ENCODE results near the gene NUP214.
"Not testable (repeated sequence)": the region's sequence is repeated elsewhere in the genome, so short reads cannot be mapped to it uniquely, and the experiment has no call there.

Gene NUP214

DNA sequence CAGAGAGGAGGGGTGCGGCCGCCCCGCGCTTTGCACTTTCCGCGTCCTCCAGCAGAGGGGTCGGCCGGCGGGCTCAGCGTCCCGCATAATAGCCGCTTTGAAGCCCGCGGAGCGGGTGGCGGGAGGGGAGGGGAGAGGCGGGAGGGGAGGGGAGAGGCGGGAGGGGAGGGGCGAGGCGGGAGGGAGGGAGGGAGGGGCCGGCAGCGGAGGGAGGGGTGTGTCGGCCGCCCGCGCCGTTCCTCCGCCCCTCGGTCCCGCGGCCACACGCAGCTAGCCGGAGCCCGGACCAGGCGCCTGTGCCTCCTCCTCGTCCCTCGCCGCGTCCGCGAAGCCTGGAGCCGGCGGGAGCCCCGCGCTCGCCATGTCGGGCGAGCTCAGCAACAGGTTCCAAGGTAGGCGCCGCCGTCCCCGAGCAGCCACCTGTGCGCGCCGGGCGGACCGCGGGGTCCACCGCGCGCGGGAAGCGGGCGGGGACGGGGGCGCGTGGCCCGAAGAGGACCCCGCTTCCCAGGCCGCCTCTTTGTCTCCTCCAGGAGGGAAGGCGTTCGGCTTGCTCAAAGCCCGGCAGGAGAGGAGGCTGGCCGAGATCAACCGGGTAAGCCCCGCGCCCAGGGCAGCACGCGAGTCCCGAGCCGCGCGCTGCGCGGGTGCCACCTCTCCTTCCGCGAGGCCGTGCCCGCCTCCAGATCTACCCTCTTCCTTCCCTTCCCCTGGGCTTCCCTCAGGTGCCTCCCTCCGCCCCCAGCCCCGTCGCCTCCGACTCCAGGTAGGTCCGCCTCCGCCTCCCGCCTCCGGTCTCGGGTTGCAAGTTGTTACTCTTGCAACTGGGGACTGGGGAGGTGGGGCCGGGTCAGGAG is 28.9 kb upstream of the NUP214 start, which contains the start of gene AIF1L:
Gene AIF1L, plus strand, starts transcription at position 263 of the 857 bp plus-strand sequence. Its CDS starts 99 bp downstream, at position 362.
- no peak for DNase-seq (ENCODE audit: low read depth)

DNA sequence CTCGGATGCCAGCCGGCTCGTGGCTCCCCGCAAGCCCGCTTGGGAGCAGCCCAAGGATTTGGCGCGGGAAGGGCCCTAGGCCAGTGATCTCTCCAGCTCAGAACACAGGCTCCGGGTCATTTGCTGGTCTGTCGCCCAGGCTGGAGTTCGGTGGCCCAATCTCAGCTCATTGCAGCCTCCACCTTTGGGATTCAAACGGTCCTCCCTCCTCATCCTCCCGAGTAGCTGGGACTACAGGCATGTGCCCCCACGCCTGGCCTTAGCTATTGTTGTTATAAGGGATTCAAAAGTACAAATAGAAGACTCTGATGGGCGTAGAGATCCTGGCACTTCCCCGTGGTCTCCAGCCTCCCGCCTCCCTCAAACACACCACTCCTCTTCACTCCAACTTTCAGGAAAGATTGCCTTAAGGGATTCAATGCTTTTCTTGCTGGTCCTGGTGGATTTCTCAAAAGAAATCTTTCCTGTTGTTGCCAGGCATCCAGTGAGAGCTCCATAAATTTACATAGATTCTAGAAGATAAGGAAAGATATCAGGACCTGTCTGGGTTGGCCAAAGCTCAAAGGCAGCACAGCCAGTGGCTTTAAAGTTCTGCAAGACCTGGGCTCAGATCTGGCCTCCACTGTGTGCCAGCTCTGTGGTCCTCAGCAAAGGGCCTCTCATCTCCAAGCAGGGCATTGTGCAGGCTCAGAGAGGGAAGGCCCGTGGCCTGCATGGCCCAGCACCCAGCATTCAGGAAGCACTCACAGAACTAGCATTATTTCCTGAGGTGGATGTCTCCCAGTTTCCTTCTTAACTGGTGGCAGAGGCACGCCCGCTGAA is 28.0 kb upstream of the NUP214 start:
- DNase-seq (ENCODE audit: low read depth): no peak

DNA sequence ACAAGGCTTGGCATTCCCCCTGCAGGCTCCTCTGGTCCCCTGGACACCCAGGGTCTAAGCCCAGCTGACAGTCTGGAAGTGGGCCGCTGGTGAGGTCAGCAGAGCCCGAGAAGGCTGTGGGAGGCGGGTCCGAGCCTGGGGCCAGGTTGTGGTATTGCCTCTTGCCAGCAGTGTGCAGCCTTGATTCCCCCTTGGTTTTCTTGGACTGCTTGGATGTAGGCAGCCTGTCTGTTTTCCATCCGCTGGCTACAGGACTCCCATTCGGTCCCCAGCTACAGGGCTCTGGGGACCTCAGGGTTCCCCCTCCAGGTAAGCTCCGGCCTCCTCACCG is 27.5 kb upstream of the NUP214 start:
- DNase-seq (ENCODE audit: low read depth): no peak

DNA sequence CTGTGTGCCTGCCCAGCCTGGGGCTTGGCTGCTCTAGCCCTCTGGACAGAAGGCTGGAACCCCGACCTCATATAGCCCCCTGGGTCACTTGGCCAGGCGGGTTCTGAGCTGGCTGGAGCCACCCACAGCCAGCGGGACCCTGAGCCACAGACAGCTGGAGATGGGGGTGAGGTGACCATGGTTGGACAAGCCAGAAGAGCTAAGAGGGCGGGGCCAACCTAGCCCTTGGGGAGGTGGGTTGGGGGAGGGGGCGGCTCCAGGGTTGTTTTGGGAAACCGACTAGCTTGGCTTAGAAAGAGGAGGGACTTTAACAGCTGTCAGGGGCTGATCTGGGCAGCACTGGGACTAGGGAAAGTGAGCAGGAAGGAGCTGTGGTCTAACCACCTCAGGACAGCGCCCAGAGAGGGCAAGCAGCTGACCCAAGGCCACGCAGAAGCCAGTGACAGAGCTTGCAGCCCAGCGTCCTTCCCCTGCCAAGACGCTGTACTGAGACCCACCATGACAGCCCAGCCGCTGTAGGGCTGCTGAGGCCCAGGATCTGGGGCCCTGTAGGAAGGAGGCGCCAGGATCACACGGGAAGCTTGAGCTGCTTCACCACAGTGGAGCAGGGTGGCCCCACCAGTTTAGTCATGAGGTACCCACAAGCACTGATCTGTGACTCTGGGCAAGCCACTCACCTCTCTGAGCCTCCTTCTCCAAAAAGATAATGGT is 26.8 kb upstream of the NUP214 start:
- DNase-seq (ENCODE audit: low read depth): no peak

DNA sequence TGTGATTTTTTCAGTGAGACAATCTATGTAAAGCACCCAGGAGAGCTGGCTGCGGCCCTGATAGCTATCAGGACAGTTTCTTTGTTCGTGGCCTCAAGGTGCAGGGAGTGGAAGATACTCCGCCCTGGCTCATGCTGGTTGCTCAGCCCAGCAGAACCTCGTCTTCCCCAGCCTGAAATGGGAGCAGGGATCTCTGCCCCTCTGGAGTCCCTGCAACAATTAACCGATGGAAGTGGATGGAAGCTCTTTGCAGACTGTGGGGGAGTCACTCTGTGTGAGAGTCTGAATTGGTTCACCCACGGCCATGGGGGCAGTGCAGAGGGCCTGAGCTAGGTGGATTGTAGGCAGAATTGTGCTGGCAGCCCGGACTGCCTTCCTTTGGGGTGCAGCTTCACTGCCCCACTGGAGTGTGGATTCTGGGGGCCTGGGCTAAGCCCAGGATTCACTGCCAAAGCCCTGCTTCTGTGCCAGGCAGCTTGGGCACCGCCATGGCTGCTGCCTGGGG is 26.2 kb upstream of the NUP214 start:
- no peak for DNase-seq (ENCODE audit: low read depth)

DNA sequence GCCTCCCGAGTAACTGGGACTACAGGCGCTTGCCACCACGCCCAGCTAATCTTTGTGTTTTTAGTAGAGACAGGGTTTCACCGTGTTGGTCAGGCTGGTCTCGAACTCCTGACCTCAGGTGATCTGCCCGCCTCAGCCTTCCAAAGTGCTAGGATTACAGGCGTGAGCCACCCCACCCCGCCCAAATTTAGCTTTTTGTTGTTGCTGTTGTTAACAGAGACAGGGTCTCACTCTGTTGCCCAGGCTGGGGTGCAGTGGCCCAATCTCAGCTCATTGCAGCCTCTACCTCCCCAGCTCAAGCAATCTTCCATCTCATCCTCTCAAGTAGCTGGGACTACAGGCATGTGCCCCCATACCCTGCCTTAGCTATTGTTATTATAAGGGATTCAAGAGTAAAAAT is 25.5 kb upstream of the NUP214 start:
- DNase-seq (ENCODE audit: low read depth): not testable (repeated sequence)

DNA sequence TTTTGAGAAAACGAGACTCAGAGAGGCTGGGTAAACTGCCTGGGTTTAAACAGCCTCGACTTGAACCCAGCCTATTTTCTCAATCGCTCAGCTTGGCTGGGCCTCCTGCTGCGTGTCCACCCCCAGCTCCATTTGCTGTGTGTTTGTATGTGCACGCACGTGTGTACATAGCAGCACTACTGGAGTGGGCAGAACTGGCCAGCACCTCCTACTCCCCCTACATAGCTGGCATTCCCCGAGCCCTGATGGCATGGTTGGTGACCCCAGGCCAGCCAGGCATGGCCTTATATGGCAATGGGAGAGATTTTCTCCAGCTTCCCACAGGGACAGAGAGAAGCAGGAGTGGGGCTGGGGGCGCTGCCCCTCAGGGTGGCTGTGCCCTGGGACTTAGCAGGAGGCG is 24.9 kb upstream of the NUP214 start:
- DNase-seq (ENCODE audit: low read depth): no peak

DNA sequence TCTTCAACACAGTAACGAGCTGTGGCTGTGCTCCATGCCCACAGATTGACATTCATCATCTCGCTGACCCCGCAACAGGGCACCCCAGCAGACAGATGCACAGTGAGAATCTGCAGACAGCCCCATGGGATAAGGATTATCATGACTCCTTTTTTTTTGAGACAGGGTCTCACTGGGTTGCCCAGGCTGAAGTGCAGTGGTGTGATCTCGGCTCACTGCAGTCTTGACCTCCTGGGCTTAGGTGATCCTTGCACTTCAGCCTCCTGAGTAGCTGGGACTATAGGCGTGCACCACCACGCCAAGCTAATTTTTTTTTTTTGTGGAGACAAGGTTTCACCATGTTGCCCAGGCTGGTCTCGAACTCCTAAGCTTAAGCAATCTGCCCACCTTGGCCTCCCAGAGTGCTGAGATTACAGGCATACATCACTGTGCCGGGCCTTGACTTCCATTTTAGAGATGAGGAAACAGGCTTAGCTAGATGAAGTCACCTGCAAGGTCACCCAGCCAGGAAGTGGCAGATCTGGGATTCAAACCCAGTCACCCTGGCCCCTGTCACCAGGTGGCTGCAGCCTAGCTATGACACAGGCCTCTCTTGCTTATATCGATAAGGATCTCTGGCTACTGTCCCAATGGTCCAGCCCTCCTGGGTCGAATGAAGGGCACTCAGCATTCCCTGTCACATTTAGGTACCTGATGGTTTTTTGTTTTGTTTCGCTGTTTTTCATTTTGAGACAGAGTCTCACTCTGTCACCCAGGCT is 24.0 kb upstream of the NUP214 start:
- no peak for DNase-seq (ENCODE audit: low read depth)

DNA sequence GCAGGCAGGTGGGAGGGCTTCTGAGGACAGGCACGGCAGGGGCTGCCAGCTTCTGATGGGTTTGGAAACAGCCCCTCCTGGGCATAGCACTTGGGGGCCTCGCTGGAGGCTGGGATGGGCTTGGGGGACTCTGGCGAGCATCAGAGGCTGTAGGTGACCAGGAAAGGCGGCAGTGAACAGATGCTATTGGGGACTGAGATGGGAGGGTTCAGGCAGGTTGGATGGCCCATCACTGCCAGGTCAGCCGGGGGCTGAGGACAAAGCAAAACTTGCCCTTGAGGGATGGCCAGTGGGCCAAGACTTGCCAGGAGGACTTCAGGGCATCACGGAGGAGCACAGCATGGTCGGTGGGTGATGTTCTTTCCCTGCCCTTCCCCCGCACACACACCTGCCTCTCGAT is 22.4 kb upstream of the NUP214 start:
- no peak for DNase-seq (ENCODE audit: low read depth)

DNA sequence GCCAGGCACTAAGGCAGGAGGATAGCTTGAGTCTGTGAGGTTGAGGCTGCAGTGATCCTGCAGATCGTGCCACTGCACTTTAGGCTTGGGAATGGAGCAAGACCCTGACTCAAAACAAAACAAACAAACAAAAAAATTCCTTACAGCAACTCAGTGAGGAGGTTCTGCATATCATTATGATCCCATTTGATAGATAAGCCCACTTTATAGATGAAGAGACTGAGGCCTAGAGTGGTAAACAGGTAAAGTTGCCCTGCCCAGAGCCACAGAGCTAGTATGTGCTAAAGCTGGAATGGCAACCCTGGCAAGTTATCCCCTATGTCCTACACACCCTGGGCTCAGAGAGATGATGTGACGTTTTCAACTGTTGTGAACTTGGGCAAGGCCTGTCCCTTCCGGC is 21.9 kb upstream of the NUP214 start:
- DNase-seq (ENCODE audit: low read depth): no peak

DNA sequence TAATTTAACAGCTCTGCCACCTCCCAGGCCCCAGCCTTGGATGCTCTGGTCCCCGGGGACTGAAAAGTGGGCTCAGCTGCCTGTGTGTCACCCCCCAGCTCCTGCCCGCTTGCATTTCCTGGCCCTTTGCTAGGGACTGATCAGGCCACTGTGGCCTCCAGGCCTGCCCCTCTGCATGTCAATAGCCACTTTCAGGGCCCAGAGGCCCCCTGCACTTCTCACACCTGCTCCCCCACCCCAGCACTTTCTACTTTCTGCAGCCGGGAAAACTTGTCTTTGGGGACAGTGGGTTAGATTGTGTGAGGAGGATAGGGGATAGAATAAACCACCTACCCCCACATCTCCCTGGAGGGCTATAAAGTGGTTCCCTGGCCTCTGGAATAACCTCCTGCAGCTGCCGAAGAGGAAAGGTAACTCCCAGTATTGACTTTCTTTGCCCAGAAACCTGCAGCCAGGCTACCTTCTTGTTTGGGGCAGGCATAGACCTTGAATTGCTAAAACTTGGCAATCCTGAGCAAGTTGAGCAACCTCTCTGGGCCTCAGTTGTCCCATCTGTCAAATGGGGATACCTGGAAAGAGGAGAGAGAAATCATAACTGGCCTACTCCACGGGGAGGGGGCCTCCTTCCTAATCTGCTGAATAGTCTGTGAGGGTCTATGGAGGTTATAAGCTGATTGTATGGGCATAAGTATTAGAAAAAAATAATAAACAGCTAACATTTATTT is 21.2 kb upstream of the NUP214 start:
- DNase-seq (ENCODE audit: low read depth): no peak

DNA sequence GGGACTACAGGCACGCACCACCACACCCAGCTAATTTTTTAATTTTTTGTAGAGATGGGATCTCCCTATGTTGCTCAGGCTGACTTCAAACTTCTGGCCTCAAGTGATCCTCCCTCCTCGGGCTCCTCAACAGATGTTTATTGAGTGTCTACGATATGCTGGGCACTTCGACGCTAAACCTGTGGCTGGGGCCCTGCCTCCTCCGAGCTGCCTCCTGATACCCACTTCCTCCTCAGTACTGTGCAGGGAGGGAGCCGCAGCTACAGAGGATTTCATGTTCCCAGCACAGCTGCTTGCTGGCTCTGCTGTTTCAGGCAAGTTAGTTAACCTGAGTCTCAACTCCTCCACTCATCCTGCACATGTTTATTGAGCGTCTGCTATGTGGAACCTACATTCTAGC is 19.4 kb upstream of the NUP214 start:
- DNase-seq (ENCODE audit: low read depth): no peak

DNA sequence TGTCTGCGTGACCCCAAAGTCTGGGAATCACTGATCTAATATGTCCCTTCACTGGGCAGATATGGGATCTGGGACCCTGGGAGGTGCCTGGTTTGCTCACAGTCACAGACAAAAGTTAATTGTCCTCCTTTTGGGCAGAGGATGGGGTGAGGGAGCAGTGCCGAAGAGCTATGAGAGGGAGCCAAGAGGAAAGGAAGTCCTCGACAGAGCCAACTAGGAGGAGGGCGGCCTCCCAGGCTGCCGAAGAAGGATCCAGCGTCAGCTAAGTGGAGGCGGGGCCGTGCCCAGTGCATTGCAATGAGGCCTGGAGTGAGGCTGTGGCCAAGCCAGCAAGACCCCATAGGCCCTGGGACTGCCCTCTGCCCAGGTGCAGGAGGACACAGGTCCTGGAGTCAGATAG is 17.6 kb upstream of the NUP214 start:
- DNase-seq (ENCODE audit: low read depth): no peak

DNA sequence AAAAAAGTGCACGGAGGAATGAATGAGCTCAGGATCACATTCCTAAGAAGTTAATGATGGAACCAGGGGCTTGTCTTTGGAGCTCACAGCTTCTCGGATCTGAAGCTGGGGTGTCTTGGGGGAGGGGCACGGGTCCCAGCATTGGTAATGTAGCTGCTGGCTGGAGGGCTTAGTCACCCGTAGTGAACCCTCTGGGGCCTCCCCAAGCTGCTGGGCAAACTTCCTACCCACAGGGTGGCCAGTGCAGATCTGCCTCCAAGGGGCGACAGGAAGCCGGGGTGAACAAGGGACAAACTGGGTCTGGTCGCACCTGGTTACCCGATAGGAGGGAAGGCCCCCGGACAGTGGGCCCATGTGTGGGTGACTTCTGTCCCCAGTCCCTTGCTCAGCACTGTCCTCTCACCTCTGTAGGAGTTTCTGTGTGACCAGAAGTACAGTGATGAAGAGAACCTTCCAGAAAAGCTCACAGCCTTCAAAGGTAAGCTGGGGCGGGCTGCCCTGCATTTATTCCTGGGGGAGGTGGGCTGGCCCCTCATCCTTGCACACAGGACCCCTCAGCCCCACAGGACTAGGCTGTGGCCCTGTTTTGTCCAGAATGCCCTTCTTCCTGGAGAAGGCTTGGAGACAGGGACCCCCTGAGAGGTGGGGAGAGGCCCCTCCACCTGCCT is 14.1 kb upstream of the NUP214 start:
- no peak for DNase-seq (ENCODE audit: low read depth)

DNA sequence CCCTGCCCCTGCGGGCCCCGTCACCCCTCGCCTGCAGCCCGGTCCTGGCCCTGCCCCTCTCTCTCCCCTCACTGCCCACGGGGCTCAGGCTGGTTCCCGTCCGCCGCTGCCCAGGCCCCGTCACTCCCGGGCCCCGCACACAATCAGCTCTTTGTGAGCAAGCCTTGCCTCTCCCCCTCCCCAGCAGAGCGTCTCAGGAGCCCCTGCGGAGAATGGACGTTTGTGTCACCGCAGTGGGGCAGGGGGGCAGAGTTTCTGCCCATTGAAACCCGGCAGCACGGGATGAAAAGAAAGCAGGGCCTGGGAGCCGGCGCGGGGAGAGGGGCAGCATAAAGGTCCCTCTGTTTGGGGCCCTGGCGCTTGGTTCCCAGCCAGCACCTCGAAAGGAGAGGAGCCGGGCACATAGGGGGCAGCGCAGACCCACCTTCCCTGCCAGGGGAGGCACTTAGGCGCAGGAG is 13.5 kb upstream of the NUP214 start:
- DNase-seq (ENCODE audit: low read depth): no peak

DNA sequence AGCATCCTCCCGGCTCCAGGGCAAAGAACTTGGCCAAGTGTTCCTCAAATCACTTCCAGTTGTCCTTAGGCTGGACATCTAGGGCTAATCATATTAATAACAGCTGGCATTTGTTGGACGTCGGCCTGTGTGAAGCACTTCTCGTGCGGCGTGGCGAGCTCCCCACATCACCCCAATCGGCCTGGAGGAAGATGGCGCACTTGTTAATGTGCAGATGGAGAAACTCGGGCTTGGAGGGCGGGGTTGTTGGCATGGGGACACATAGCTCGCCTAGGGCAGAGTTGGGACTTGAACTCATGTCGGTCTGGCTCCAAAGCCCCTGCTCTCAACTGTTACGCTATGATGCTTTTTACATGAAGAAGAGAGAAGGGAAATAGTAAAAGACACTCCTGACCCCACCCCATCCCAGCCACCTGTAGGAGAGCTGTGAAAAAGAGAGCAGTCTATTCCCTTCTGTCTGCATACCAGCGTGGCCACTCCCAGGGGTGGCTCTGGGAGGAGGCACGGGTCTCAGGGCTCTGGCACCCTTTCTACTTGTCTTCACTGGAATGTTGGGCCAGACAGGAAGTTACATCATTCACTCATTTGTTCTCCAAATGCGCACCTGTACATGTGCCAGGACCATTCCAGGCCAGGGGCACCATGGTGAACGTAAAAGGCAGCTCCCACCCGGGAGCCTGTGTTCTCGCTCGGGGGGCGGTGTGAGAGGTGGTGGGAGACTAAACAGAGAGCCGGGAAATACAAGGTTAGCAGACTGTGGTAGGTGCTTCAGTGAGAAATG is 12.8 kb upstream of the NUP214 start:
- DNase-seq (ENCODE audit: low read depth): no peak

DNA sequence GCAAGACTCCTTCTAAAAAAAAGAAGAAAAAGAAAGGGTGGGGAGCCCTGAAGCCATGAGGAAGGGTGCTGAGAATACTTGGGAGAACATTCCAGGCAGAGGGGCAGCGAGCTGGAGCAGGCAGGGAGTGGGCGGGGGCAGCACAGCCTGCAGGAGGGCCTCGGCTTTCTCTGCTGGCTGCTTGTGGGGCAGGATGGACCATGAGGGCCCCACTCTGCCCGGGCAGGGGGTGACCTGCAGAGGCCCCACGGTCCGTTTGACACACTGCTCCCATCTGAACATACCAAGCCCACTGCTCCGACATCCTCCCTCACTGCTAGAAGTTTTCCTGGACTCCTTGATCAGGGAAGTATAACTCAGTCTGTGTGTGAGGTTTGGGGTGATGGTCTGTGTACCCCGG is 11.7 kb upstream of the NUP214 start:
- DNase-seq (ENCODE audit: low read depth): no peak

DNA sequence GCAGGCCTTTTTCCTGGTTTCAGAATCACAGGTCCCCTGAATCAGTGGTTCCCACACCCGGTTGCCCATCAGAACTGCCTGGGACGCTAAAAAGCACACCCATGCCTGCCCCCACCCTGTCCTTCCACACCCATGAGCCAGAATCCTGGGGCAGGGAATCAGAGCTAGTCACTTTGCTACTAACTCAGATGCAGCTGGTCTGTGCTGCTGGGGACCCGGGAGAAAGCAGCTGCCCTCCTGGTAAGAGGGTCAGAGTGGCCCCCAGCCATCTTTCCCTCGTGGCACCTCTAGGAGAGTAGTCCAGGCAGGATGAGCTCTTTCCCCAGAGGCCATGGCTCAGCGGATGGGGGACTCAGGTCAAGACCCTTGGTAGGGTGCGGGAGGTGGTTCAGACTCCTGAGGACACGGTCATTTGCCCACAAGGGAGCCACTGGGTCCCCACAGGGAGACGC is 11.3 kb upstream of the NUP214 start:
- DNase-seq (ENCODE audit: low read depth): no peak

DNA sequence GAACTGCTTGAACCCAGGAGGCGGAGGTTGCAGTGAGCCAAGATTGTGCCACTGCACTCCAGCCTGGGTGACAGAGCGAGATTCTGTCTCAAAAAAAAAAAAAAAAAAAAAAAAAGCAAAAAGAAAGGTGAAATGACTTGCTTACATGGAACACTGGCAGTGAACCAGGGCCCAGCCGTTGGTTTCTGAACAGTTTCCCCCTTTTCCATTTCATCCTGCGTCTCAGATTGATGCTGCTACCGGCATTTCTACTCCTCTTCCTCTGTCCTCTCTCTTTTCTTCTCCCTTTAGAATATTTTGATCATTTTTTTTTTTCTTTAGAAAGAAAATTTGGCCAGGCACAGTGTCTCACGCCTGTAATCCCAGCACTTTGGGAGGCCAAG is 10.0 kb upstream of the NUP214 start:
- not testable (repeated sequence) for DNase-seq (ENCODE audit: low read depth)
